ENCODE measurements around the gene PECR. TPM values are rescaled to one million over a fixed set of nuclear protein-coding genes. Genes with fewer than 3 reads are reported as not detected.

The PECR gene
- total and polyA plus RNA-seq, 2 of the 13 experiments (the other 11 are each of a cell fraction or from before 2014, with no cell fraction given) = 151 to 153 TPM

DNA sequence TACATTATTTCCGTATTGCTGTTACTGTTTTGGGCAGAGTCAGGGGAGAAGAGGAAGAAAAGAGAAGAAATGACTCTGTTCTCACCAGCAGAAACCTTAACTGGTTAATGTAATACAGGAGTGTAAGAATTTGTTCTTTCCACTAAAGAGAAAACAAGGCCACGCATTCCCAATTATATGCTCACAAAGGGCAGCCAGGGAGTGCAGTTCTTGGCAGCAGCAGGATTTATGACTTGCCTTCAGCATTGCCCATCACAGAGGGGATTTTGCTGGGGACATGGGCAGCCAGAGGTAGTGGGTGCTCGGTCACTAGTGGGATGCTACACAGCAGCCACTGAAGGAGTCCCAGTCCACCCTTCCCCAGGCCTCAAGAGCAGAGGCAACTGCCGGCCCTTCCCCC is 86.7 kb downstream of the PECR start:
- DNase-seq (ENCODE audit: low spot score) (no peak), ATAC-seq (no peak), FAIRE-seq (no peak)
- Histone ChIP-seq H3K27ac (ENCODE audit: extremely low read length, insufficient read depth, low read length) (no peak overlapping the region), H3K4me1 (ENCODE audit: insufficient read depth, low read length) (0 out of 2 replicates have a peak, but pooled peaks cover 6% of the 10 kb centered on the region), H3K9ac (ENCODE audit: insufficient read depth, low read depth, low read length) (no peak overlapping the region), H3K27me3 (ENCODE audit: control insufficient read depth in 1 of 2, insufficient read depth in 2 of 2, low read length in 2 of 2) (no peaks in the 10 kb centered on the region), H3K4me2 (ENCODE audit: low read depth, low read length) (no peak overlapping the region), H3K4me3 (replicated peaks in 1 of 3; ENCODE audit: insufficient read depth in 1 of 3, low read depth in 2 of 3, low read length in 3 of 3) (no peak overlapping the region), H3K9me3 (ENCODE audit: low read length) (0 out of 2 replicates have a peak, but pooled peaks cover 3% of the 10 kb centered on the region), H3K79me2 (ENCODE audit: insufficient read depth, low read length) (peaks cover 13% of the 10 kb centered on the region), H2AFZ (ENCODE audit: low read length) (no peak overlapping the region), H4K20me1 (ENCODE audit: insufficient read depth, low read length) (no peaks in the 10 kb centered on the region), H3K36me3 (replicated peaks in 1 of 2; ENCODE audit: control insufficient read depth in 1 of 2, insufficient read depth in 2 of 2, low read length in 2 of 2) (peaks cover 20 to 50% of the 10 kb centered on the region in 2 experiments)
- 93% methylated on average over 3 of the region's 4 CpGs for WGBS (ENCODE audit: low lambda C conversion rate)
- in situ Hi-C loops (cut with HindIII; ENCODE audit: extremely low pct_ligation_motif_present, low pct_unique_long_range_greater_than_20kb) = no loop called here
- ChIA-PET CTCF (ENCODE audit: low intra/inter-chr PET ratio, low total read pairs) (no interaction called here), POLR2A (no interaction called here)
- intact Hi-C loops (cut with micrococcal nuclease; ENCODE audit: unreplicated experiment) = no loop called here
- no TSS peak for BruUV-seq (replicated peaks)
- TF ChIP-seq FOXK1 (CRISPR knock-in tag; IDR thresholded peaks at IDR 0.05; ENCODE audit: borderline replicate concordance, low read depth) = no peak
- TF ChIP-seq, protein P1, sequence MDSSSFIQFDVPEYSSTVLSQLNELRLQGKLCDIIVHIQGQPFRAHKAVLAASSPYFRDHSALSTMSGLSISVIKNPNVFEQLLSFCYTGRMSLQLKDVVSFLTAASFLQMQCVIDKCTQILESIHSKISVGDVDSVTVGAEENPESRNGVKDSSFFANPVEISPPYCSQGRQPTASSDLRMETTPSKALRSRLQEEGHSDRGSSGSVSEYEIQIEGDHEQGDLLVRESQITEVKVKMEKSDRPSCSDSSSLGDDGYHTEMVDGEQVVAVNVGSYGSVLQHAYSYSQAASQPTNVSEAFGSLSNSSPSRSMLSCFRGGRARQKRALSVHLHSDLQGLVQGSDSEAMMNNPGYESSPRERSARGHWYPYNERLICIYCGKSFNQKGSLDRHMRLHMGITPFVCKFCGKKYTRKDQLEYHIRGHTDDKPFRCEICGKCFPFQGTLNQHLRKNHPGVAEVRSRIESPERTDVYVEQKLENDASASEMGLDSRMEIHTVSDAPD (CRISPR knock-in tag; IDR thresholded peaks at IDR 0.05) = no peak
- no peak for TF ChIP-seq NR2F1 (CRISPR knock-in tag; IDR thresholded peaks at IDR 0.05)
- no peak for TF ChIP-seq PCBP1 (IDR thresholded peaks at IDR 0.05; ENCODE audit: borderline replicate concordance, low read depth, low read length)
- no peak for TF ChIP-seq ZC3H13 (CRISPR knock-in tag; IDR thresholded peaks at IDR 0.05)
- TF ChIP-seq, protein P2, sequence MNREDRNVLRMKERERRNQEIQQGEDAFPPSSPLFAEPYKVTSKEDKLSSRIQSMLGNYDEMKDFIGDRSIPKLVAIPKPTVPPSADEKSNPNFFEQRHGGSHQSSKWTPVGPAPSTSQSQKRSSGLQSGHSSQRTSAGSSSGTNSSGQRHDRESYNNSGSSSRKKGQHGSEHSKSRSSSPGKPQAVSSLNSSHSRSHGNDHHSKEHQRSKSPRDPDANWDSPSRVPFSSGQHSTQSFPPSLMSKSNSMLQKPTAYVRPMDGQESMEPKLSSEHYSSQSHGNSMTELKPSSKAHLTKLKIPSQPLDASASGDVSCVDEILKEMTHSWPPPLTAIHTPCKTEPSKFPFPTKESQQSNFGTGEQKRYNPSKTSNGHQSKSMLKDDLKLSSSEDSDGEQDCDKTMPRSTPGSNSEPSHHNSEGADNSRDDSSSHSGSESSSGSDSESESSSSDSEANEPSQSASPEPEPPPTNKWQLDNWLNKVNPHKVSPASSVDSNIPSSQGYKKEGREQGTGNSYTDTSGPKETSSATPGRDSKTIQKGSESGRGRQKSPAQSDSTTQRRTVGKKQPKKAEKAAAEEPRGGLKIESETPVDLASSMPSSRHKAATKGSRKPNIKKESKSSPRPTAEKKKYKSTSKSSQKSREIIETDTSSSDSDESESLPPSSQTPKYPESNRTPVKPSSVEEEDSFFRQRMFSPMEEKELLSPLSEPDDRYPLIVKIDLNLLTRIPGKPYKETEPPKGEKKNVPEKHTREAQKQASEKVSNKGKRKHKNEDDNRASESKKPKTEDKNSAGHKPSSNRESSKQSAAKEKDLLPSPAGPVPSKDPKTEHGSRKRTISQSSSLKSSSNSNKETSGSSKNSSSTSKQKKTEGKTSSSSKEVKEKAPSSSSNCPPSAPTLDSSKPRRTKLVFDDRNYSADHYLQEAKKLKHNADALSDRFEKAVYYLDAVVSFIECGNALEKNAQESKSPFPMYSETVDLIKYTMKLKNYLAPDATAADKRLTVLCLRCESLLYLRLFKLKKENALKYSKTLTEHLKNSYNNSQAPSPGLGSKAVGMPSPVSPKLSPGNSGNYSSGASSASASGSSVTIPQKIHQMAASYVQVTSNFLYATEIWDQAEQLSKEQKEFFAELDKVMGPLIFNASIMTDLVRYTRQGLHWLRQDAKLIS (CRISPR knock-in tag; IDR thresholded peaks at IDR 0.05) = no peak
- TF ChIP-seq, protein P3, sequence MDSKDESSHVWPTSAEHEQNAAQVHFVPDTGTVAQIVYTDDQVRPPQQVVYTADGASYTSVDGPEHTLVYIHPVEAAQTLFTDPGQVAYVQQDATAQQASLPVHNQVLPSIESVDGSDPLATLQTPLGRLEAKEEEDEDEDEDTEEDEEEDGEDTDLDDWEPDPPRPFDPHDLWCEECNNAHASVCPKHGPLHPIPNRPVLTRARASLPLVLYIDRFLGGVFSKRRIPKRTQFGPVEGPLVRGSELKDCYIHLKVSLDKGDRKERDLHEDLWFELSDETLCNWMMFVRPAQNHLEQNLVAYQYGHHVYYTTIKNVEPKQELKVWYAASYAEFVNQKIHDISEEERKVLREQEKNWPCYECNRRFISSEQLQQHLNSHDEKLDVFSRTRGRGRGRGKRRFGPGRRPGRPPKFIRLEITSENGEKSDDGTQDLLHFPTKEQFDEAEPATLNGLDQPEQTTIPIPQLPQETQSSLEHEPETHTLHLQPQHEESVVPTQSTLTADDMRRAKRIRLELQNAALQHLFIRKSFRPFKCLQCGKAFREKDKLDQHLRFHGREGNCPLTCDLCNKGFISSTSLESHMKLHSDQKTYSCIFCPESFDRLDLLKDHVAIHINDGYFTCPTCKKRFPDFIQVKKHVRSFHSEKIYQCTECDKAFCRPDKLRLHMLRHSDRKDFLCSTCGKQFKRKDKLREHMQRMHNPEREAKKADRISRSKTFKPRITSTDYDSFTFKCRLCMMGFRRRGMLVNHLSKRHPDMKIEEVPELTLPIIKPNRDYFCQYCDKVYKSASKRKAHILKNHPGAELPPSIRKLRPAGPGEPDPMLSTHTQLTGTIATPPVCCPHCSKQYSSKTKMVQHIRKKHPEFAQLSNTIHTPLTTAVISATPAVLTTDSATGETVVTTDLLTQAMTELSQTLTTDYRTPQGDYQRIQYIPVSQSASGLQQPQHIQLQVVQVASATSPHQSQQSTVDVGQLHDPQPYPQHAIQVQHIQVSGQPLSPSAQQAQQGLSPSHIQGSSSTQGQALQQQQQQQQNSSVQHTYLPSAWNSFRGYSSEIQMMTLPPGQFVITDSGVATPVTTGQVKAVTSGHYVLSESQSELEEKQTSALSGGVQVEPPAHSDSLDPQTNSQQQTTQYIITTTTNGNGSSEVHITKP (CRISPR knock-in tag; IDR thresholded peaks at IDR 0.05; ENCODE audit: low read depth) = no peak
- TF ChIP-seq, protein P4, sequence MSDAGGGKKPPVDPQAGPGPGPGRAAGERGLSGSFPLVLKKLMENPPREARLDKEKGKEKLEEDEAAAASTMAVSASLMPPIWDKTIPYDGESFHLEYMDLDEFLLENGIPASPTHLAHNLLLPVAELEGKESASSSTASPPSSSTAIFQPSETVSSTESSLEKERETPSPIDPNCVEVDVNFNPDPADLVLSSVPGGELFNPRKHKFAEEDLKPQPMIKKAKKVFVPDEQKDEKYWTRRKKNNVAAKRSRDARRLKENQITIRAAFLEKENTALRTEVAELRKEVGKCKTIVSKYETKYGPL (CRISPR knock-in tag; IDR thresholded peaks at IDR 0.05) = no peak
- TF ChIP-seq ZNF12 (CRISPR knock-in tag; IDR thresholded peaks at IDR 0.05) = no peak
